HepG2 (cell line): ENCODE results near the gene WWC1. TPM values are rescaled to one million over a fixed set of nuclear protein-coding genes. Genes with fewer than 3 reads are reported as not detected.

Experiments used
- ATAC-seq: fragments of 200-7000 bp; cut with Tn5 transposase; 3 replicates; pipeline ENCODE4 v1.9.1; 2020; ENCODE audit warnings: mild to moderate bottlenecking, moderate library complexity
- BruUV-seq: library from RNA; stranded (reverse); fragments of 400-500 nt; replicated peaks from 2 replicates; lab custom pipeline; 2021; lab: Mats Ljungman, UMichigan
- CTCF ChIA-PET: fragments of 300-600 bp; formaldehyde crosslinking; extraction: SDS; loops from one replicate; lab custom pipeline; 2021; ENCODE audit warnings: low total read pairs, inconsistent platforms, low intra/inter-chr PET ratio; lab: Yijun Ruan, JAX
- POLR2A ChIA-PET: fragments of 350-600 bp; sonication (Branson Sonifier 250); formaldehyde crosslinking; loops from one replicate; lab custom pipeline; 2020; ENCODE audit warnings: antibody characterized with exemption, inconsistent platforms; lab: Yijun Ruan, JAX
- DNase-seq: peaks from one replicate; pipeline ENCODE4 v3.0.0-alpha.2; 2015; ENCODE audit warnings: low spot score
- FAIRE-seq: peaks from 3 replicates; lab custom pipeline; 2011; peaks lifted over from hg19 to GRCh38; lab: Jason Lieb, UNC
- H2AFZ ChIP-seq: one replicate; pipeline ENCODE4 v1.6.1; 2011; ENCODE audit warnings: low read length, inconsistent platforms
- H3K27ac ChIP-seq: fragments of 300-600 bp; 3 replicates; pipeline ENCODE4 v1.8.0; 2011; ENCODE audit warnings: mixed run types, mild to moderate bottlenecking, mixed read lengths, low read length, inconsistent platforms; ENCODE audit not compliant: insufficient read depth; ENCODE audit errors: extremely low read length
- H3K27me3 ChIP-seq, 2 experiments: fragments of 200-600 bp in 1 of 2; 2 replicates in 1 of 2; 3 replicates in 1 of 2; pipeline versions ENCODE4 v1.6.0 to v1.8.0; 2011; ENCODE audit warnings: low read length in 2 of 2, mild to moderate bottlenecking in 2 of 2, moderate library complexity in 2 of 2, inconsistent platforms in 1 of 2; ENCODE audit not compliant: insufficient read depth in 2 of 2, control insufficient read depth in 1 of 2
- H3K36me3 ChIP-seq, 2 experiments: fragments of 200-600 bp in 1 of 2; replicated peaks in 1 of 2; 2 replicates in 1 of 2; 3 replicates in 1 of 2; pipeline versions ENCODE4 v1.5.1 to v1.8.0; 2011; ENCODE audit warnings: low read length in 2 of 2, inconsistent platforms in 1 of 2; ENCODE audit not compliant: insufficient read depth in 2 of 2, control insufficient read depth in 1 of 2
- H3K4me1 ChIP-seq: 2 replicates; pipeline ENCODE4 v1.5.1; 2012; ENCODE audit warnings: low read length, inconsistent platforms; ENCODE audit not compliant: insufficient read depth
- H3K4me2 ChIP-seq: 2 replicates; pipeline ENCODE4 v1.6.0; 2011; ENCODE audit warnings: low read depth, low read length, inconsistent platforms
- H3K4me3 ChIP-seq, 3 experiments: fragments of 200-600 bp in 1 of 3; sonication (generic), shearing (Covaris generic) in 1 of 3; replicated peaks in 1 of 3; 2 replicates each; pipeline ENCODE4 v1.5.1; 2011 to 2016; ENCODE audit warnings: low read length in 3 of 3, inconsistent platforms in 2 of 3, low read depth in 2 of 3, mild to moderate bottlenecking in 2 of 3, control low read depth in 1 of 3, mixed read lengths in 1 of 3; ENCODE audit not compliant: insufficient read depth in 1 of 3
- H3K79me2 ChIP-seq: one replicate; pipeline ENCODE4 v1.6.1; 2011; ENCODE audit warnings: low read length, inconsistent platforms; ENCODE audit not compliant: insufficient read depth
- H3K9ac ChIP-seq: 2 replicates; pipeline ENCODE4 v1.6.0; 2011; ENCODE audit warnings: mild to moderate bottlenecking, low read depth, low read length, inconsistent platforms; ENCODE audit not compliant: insufficient read depth
- H3K9me3 ChIP-seq: 2 replicates; pipeline ENCODE4 v1.5.1; 2012; ENCODE audit warnings: mild to moderate bottlenecking, low read length
- H4K20me1 ChIP-seq: 2 replicates; pipeline ENCODE4 v1.6.0; 2011; ENCODE audit warnings: inconsistent platforms, mild to moderate bottlenecking, low read length, moderate library complexity; ENCODE audit not compliant: insufficient read depth
- FOXK2 ChIP-seq: fragments of 450-650 bp; IDR thresholded peaks from 2 replicates; pipeline ENCODE4 v1.6.1; 2016
- MTF2 ChIP-seq: sonication (generic); formaldehyde crosslinking; IDR thresholded peaks from 2 replicates; pipeline ENCODE4 v1.5.0; 2020; ENCODE audit warnings: missing genetic modification reagents, borderline replicate concordance
- MYC ChIP-seq: sonication (generic); formaldehyde crosslinking; IDR thresholded peaks from 2 replicates; pipeline ENCODE4 v1.9.0; 2021; ENCODE audit warnings: missing genetic modification reagents, borderline replicate concordance
- NONO ChIP-seq, 2 experiments: fragments of 450-650 bp in 1 of 2; sonication (generic) in 1 of 2; formaldehyde crosslinking in 1 of 2; IDR thresholded peaks in 1 of 2; conservative IDR thresholded peaks in 1 of 2; 2 replicates each; pipeline versions ENCODE4 v1.6.1 to v1.8.0; 2017 to 2022; ENCODE audit warnings: mild to moderate bottlenecking in 1 of 2, missing genetic modification reagents in 1 of 2, moderate library complexity in 1 of 2
- SMAD9 ChIP-seq: sonication (generic); formaldehyde crosslinking; IDR thresholded peaks from 2 replicates; pipeline ENCODE4 v1.5.1; 2020; ENCODE audit warnings: mild to moderate bottlenecking, missing genetic modification reagents
- SMYD3 ChIP-seq: sonication (generic); formaldehyde crosslinking; IDR thresholded peaks from 2 replicates; pipeline ENCODE4 v1.8.1; 2023; ENCODE audit warnings: mild to moderate bottlenecking, missing genetic modification reagents
- TFE3 ChIP-seq: IDR thresholded peaks from 2 replicates; pipeline ENCODE4 v1.6.1; 2016
- TRIM24 ChIP-seq: sonication (generic); formaldehyde crosslinking; IDR thresholded peaks from 2 replicates; pipeline ENCODE4 v1.8.0; 2022; ENCODE audit warnings: mild to moderate bottlenecking, missing genetic modification reagents
- XRCC5 ChIP-seq: fragments of 200-400 bp; formaldehyde crosslinking; optimal IDR thresholded peaks from 2 replicates; pipeline ENCODE3; 2017; ENCODE audit warnings: mild to moderate bottlenecking, low read length
- ZBTB7A ChIP-seq: sonication (generic); formaldehyde crosslinking; IDR thresholded peaks from 2 replicates; pipeline ENCODE4 v1.8.0; 2022; ENCODE audit warnings: mild to moderate bottlenecking, missing genetic modification reagents
- ZNF124 ChIP-seq: sonication (generic); formaldehyde crosslinking; IDR thresholded peaks from 2 replicates; pipeline ENCODE4 v1.4.0; 2020; ENCODE audit warnings: missing genetic modification reagents
- ZNF383 ChIP-seq: sonication (generic); formaldehyde crosslinking; IDR thresholded peaks from 2 replicates; pipeline ENCODE4 v1.4.0; 2020; ENCODE audit warnings: missing genetic modification reagents, mild to moderate bottlenecking, borderline replicate concordance
- ZNF556 ChIP-seq: sonication (generic); formaldehyde crosslinking; IDR thresholded peaks from 2 replicates; pipeline ENCODE4 v1.4.0; 2020; ENCODE audit warnings: mild to moderate bottlenecking, missing genetic modification reagents, borderline replicate concordance
- ZNF580 ChIP-seq: IDR thresholded peaks from 2 replicates; pipeline ENCODE4 v1.6.1; 2016; ENCODE audit warnings: low read depth, borderline replicate concordance
- ZNF766 ChIP-seq: sonication (generic); formaldehyde crosslinking; IDR thresholded peaks from 2 replicates; pipeline ENCODE4 v1.5.0; 2020; ENCODE audit warnings: missing genetic modification reagents, borderline replicate concordance
- WGBS: methylation state at CpG from one replicate; pipeline ENCODE4 v1.1.6; 2017; ENCODE audit warnings: low lambda C conversion rate; 5-methylcytosine and 5-hydroxymethylcytosine counted together
- in situ Hi-C: cut with HindIII; loops from 2 replicates; pipeline ENCODE4 v1.10.0; 2017; ENCODE audit warnings: low pct_unique_long_range_greater_than_20kb; ENCODE audit not compliant: extremely low pct_ligation_motif_present
- intact Hi-C: fragments of 100-400 bp; cut with micrococcal nuclease; formaldehyde crosslinking; loops from one replicate; pipeline ENCODE4 v1.10.0; 2022; ENCODE audit not compliant: unreplicated experiment
- polyA plus RNA-seq, 8 experiments: library from polyadenylated mRNA; depleted of rRNA in 3 of 8; stranded (reverse) in 7 of 8; unstranded in 1 of 8; fragments of >200 nt; fragmentation: Illumina TruSeq in 4 of 8; extraction: Trizol in 4 of 8; gene quantifications; 2 replicates each; pipeline versions ENCODE4 v1.2.1 to v1.2.3, GENCODE V29; 2011 to 2016; ENCODE audit warnings: low read depth in 4 of 8, missing spikeins in 1 of 8, mixed read lengths in 1 of 8; ENCODE audit not compliant: insufficient read depth in 1 of 8
- total RNA-seq, 5 experiments: library from RNA; depleted of rRNA; stranded (reverse); fragments of >200 nt; fragmentation: Illumina TruSeq; extraction: Trizol; gene quantifications; 2 replicates each; pipeline ENCODE4 v1.2.3, GENCODE V29; 2016; ENCODE audit warnings: low read depth in 1 of 5
- TF ChIP-seq, protein P1 (sequence below), 2 experiments: IDR thresholded peaks; 2 replicates each; pipeline ENCODE4 v1.6.1; 2011 to 2012; ENCODE audit warnings: low read length in 2 of 2, borderline replicate concordance in 1 of 2, low read depth in 1 of 2, mild to moderate bottlenecking in 1 of 2, moderate library complexity in 1 of 2
- TF ChIP-seq, protein P2 (sequence below): sonication (generic); formaldehyde crosslinking; IDR thresholded peaks from 2 replicates; pipeline ENCODE4 v1.4.0; 2020; ENCODE audit warnings: missing genetic modification reagents

WWC1 gene
- total and polyA plus RNA-seq, 2 of the 13 experiments (the other 11 are each of a cell fraction or from before 2014, with no cell fraction given), result 8.3 to 17.9 TPM

GRCh38 chr5:168368854-168369253 lies 77.4 kb downstream of the WWC1 start:
- BruUV-seq, result no TSS peak
- in situ Hi-C loops, result no loop called here
- Histone ChIP-seq H2AFZ (no peak overlapping the region), H3K79me2 (no peaks in the 10 kb centered on the region), H3K4me1 (peaks cover 23% of the 10 kb centered on the region), H4K20me1 (no peaks in the 10 kb centered on the region), H3K9ac (no peak overlapping the region), H3K36me3 (no peaks in the 10 kb centered on the region), H3K27me3 (no peaks in the 10 kb centered on the region), H3K9me3 (no peaks in the 10 kb centered on the region), H3K27ac (no peak overlapping the region), H3K4me2 (no peak overlapping the region), H3K4me3 (no peak overlapping the region)
- DNase-seq (no peak), FAIRE-seq (no peak), ATAC-seq (no peak)
- ChIA-PET POLR2A (interaction anchor here (1.0 kb wide), 1 partner anchor 54 kb away, joined by 3 read pairs; no protein-coding TSS in a partner anchor), CTCF (no interaction called here)
- 92% methylated on average over 3 of the region's 3 CpGs for WGBS
- intact Hi-C loops, result no loop called here
- no peak for TF ChIP-seq TRIM24 (CRISPR knock-in tag)
- TF ChIP-seq ZNF383, result no peak
- no peak for TF ChIP-seq FOXK2
- TF ChIP-seq, protein P1, sequence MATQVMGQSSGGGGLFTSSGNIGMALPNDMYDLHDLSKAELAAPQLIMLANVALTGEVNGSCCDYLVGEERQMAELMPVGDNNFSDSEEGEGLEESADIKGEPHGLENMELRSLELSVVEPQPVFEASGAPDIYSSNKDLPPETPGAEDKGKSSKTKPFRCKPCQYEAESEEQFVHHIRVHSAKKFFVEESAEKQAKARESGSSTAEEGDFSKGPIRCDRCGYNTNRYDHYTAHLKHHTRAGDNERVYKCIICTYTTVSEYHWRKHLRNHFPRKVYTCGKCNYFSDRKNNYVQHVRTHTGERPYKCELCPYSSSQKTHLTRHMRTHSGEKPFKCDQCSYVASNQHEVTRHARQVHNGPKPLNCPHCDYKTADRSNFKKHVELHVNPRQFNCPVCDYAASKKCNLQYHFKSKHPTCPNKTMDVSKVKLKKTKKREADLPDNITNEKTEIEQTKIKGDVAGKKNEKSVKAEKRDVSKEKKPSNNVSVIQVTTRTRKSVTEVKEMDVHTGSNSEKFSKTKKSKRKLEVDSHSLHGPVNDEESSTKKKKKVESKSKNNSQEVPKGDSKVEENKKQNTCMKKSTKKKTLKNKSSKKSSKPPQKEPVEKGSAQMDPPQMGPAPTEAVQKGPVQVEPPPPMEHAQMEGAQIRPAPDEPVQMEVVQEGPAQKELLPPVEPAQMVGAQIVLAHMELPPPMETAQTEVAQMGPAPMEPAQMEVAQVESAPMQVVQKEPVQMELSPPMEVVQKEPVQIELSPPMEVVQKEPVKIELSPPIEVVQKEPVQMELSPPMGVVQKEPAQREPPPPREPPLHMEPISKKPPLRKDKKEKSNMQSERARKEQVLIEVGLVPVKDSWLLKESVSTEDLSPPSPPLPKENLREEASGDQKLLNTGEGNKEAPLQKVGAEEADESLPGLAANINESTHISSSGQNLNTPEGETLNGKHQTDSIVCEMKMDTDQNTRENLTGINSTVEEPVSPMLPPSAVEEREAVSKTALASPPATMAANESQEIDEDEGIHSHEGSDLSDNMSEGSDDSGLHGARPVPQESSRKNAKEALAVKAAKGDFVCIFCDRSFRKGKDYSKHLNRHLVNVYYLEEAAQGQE (IDR thresholded peaks at IDR 0.05; ENCODE audit: borderline replicate concordance in 1 of 2, low read depth in 1 of 2, low read length in 2 of 2), result no peak
- TF ChIP-seq, protein P2, sequence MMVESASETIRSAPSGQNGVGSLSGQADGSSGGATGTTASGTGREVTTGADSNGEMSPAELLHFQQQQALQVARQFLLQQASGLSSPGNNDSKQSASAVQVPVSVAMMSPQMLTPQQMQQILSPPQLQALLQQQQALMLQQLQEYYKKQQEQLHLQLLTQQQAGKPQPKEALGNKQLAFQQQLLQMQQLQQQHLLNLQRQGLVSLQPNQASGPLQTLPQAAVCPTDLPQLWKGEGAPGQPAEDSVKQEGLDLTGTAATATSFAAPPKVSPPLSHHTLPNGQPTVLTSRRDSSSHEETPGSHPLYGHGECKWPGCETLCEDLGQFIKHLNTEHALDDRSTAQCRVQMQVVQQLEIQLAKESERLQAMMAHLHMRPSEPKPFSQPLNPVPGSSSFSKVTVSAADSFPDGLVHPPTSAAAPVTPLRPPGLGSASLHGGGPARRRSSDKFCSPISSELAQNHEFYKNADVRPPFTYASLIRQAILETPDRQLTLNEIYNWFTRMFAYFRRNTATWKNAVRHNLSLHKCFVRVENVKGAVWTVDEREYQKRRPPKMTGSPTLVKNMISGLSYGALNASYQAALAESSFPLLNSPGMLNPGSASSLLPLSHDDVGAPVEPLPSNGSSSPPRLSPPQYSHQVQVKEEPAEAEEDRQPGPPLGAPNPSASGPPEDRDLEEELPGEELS (CRISPR knock-in tag), result no peak
- no peak for TF ChIP-seq ZNF580 (CRISPR knock-in tag)
- TF ChIP-seq MYC (CRISPR knock-in tag), result no peak
- TF ChIP-seq NONO (IDR thresholded peaks at IDR 0.05), result no peak
- TF ChIP-seq NONO (CRISPR knock-in tag; conservative IDR thresholded peaks at IDR 0.05), result no peak
- no peak for TF ChIP-seq ZBTB7A (CRISPR knock-in tag)
- TF ChIP-seq ZNF124 (CRISPR knock-in tag), result no peak
- TF ChIP-seq ZNF556 (CRISPR knock-in tag), result no peak
- TF ChIP-seq TFE3, result no peak
- no peak for TF ChIP-seq SMAD9
- no peak for TF ChIP-seq SMYD3 (CRISPR knock-in tag)
- TF ChIP-seq XRCC5, result no peak
- TF ChIP-seq MTF2 (CRISPR knock-in tag), result no peak
- no peak for TF ChIP-seq ZNF766
